ENCODE data around the gene CHST10. TPM values are rescaled to one million over a fixed set of nuclear protein-coding genes. Genes with fewer than 3 reads are reported as not detected.

Gene CHST10, protein sequence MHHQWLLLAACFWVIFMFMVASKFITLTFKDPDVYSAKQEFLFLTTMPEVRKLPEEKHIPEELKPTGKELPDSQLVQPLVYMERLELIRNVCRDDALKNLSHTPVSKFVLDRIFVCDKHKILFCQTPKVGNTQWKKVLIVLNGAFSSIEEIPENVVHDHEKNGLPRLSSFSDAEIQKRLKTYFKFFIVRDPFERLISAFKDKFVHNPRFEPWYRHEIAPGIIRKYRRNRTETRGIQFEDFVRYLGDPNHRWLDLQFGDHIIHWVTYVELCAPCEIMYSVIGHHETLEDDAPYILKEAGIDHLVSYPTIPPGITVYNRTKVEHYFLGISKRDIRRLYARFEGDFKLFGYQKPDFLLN
- total RNA-seq: 44.5 TPM

GRCh38 chr2:100416935-100417710 lies at the start of gene CHST10:
Gene CHST10, minus strand, starts transcription at chr2:100417668. Its CDS starts 10,993 bp downstream, at chr2:100406675.

Small RNA genes lying within 50 kb of the gene (small RNA-seq; reads per million reads assigned to genes)
- not detected for gene AC012493.2
- not detected for gene AC012493.3

Other genes with a start within 250 kb of the CHST10 start
- 90.7 TPM for gene LONRF2, start 95.2 kb downstream of the CHST10 start, total RNA-seq
- not detected for gene NMS, start 52.8 kb upstream of the CHST10 start, total RNA-seq
- 17.8 TPM for gene PDCL3, start 145.3 kb upstream of the CHST10 start, total RNA-seq